Calu3 (cell line): ENCODE measurements around the gene CAV3. TPM values are rescaled to one million over a fixed set of nuclear protein-coding genes. Genes with fewer than 3 reads are reported as not detected.

Experiments used
- BruUV-seq: library from RNA; stranded (reverse); fragments of 400-500 nt; replicated peaks from 2 replicates; lab custom pipeline; 2021; lab: Mats Ljungman, UMichigan
- CTCF ChIA-PET: fragments of 300-600 bp; sonication (Branson Sonifier 250); formaldehyde crosslinking; loops from one replicate; lab custom pipeline; 2022; ENCODE audit warnings: antibody characterized with exemption; lab: Charles Lee
- DNase-seq: peaks from one replicate; pipeline ENCODE4 v3.0.0; 2022
- H3K27ac Mint-ChIP-seq: one replicate; pipeline ENCODE4 v1.8.0; 2022; ENCODE audit warnings: mixed read lengths; ENCODE audit not compliant: unreplicated experiment
- H3K27me3 Mint-ChIP-seq: one replicate; pipeline ENCODE4 v1.8.0; 2022; ENCODE audit warnings: mixed read lengths; ENCODE audit not compliant: unreplicated experiment
- H3K36me3 Mint-ChIP-seq: one replicate; pipeline ENCODE4 v1.8.0; 2022; ENCODE audit warnings: mild to moderate bottlenecking, moderate library complexity, mixed read lengths; ENCODE audit not compliant: insufficient read depth, unreplicated experiment
- H3K4me1 Mint-ChIP-seq: one replicate; pipeline ENCODE4 v1.8.0; 2022; ENCODE audit warnings: mild to moderate bottlenecking, low read depth, mixed read lengths; ENCODE audit not compliant: unreplicated experiment
- H3K4me3 Mint-ChIP-seq: one replicate; pipeline ENCODE4 v1.8.0; 2022; ENCODE audit warnings: mild to moderate bottlenecking, low read depth, moderate library complexity, mixed read lengths; ENCODE audit not compliant: unreplicated experiment
- H3K9me3 Mint-ChIP-seq: one replicate; pipeline ENCODE4 v1.8.0; 2022; ENCODE audit warnings: low read depth, mixed read lengths; ENCODE audit not compliant: unreplicated experiment
- CTCF ChIP-seq: fragments of 200-600 bp; IDR thresholded peaks from one replicate; pipeline ENCODE4 v1.8.0; 2022; ENCODE audit warnings: antibody characterized with exemption; ENCODE audit not compliant: unreplicated experiment
- intact Hi-C: fragments of 100-400 bp; cut with micrococcal nuclease; formaldehyde crosslinking; loops from one replicate; pipeline ENCODE4 v1.10.0; 2022; ENCODE audit not compliant: unreplicated experiment
- total RNA-seq: library from RNA; stranded (reverse); gene quantifications from 2 replicates; pipeline ENCODE4 v1.2.3, GENCODE V29; 2022

Gene CAV3
- total RNA-seq, 1 experiment from 2014 or later, result not detected

DNA sequence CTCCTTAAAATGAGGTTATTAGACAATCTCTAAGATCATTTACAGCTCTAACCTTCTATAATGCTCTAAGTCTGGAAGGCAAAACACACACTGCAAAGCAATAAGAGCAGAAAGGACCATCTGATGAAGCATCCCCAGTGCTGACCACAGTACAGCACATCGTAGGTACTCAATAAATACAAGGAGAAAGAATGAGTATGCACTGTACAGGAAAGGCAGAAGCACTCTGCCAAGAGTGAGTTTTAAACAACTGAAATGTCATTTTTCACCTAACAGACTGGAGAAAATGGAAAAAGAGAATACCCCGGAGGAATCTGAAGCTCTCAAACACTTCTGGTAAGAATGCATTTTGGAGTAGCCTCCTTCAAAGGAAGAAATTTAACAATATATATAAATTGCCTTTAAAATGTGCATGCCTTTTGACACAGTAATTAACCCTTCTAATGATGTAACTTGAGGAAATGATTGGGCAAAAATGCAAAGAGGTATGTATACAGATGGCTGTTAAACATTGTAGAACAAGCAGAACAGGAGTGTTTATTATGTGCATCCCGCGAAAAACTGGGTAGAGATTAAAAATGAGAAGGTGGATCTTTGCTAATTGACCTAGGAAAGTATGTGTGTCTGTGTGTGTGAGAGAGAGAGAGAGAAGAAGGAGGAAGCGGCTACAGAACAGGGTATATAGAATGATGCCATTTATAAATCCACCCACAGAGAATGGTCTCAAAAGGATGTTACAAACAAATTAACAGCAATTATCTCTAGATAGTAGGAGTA, 43.8 kb downstream of the CAV3 start:
- Mint-ChIP-seq H3K36me3 (no peaks in the 10 kb centered on the region), H3K4me1 (no peaks in the 10 kb centered on the region), H3K4me3 (no peak overlapping the region), H3K27me3 (peaks cover 23% of the 10 kb centered on the region), H3K27ac (no peak overlapping the region), H3K9me3 (no peaks in the 10 kb centered on the region)
- BruUV-seq, result no TSS peak
- CTCF ChIA-PET, result no interaction called here
- TF ChIP-seq CTCF, result no peak
- no peak for DNase-seq
- intact Hi-C loops, result loop anchor here (10.0 kb wide), 1 partner anchor 157 kb away; no protein-coding TSS in a partner anchor

DNA sequence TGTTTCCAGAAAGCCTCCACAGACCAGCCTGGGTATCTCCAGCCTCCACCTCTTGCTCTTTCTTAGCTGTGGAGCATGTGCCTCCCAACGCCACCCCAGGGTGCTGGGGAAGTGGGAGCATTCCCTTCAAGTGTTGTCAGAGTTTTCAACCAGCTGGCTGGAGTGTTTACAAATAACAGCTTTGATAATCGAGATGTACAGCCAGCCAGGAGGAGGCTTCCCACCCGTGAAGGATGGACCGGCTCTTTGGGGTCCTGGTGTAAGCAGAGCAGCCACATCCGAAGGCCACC, 44.3 kb downstream of the CAV3 start:
- Mint-ChIP-seq H3K4me1 (no peaks in the 10 kb centered on the region), H3K4me3 (no peak overlapping the region), H3K27me3 (peaks cover 23% of the 10 kb centered on the region), H3K27ac (no peak overlapping the region), H3K9me3 (no peaks in the 10 kb centered on the region), H3K36me3 (no peaks in the 10 kb centered on the region)
- no peak for DNase-seq
- no peak for TF ChIP-seq CTCF
- intact Hi-C loops, result loop anchor here (10.0 kb wide), 1 partner anchor 157 kb away; no protein-coding TSS in a partner anchor
- CTCF ChIA-PET, result no interaction called here
- no TSS peak for BruUV-seq

- H3K4me3 Mint-ChIP-seq, result no peak overlapping the region
- no peaks in the 10 kb centered on the region for H3K4me1 Mint-ChIP-seq
- BruUV-seq, result no TSS peak
- intact Hi-C loops, result loop anchor here (10.0 kb wide), 1 partner anchor 156 kb away; no protein-coding TSS in a partner anchor
- H3K36me3 Mint-ChIP-seq, result no peaks in the 10 kb centered on the region
- no peak for TF ChIP-seq CTCF
- DNase-seq, result no peak
- no peaks in the 10 kb centered on the region for H3K9me3 Mint-ChIP-seq
- H3K27ac Mint-ChIP-seq, result no peak overlapping the region
- CTCF ChIA-PET, result no interaction called here
- peaks cover 23% of the 10 kb centered on the region for H3K27me3 Mint-ChIP-seq
Measured at GRCh38 chr3:8778475-8778874, 44.9 kb downstream of the CAV3 start.

DNA sequence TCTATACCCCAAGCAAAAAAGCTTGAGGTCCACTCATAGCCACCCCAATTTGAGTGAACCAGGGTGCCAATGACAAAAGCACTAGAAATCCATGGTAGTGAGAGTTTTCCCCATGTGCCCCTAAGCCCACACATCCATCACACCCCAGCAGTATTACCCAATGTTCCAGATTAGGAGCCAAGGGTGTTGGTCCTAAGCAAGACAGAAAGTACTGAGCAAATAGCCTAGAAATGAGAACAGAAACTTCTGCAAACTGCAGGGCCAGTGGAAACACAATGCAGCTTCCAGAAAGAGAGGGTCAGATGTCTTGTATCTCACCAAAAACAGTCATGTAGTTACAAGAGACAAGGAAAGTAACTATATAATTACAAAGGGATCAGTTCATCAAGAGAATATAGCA, 46.7 kb downstream of the CAV3 start:
- Mint-ChIP-seq H3K9me3 (no peaks in the 10 kb centered on the region), H3K27me3 (peaks cover 23% of the 10 kb centered on the region), H3K36me3 (no peaks in the 10 kb centered on the region), H3K4me3 (no peak overlapping the region), H3K4me1 (no peaks in the 10 kb centered on the region), H3K27ac (no peak overlapping the region)
- CTCF ChIA-PET, result no interaction called here
- no peak for DNase-seq
- intact Hi-C loops, result no loop called here
- BruUV-seq, result no TSS peak
- no peak for TF ChIP-seq CTCF
